HCT116 (cell line): ENCODE data around the gene WFDC1. TPM values are rescaled to one million over a fixed set of nuclear protein-coding genes. Genes with fewer than 3 reads are reported as not detected.

Source experiments
- ATAC-seq: fragments of 200-7000 bp; cut with Tn5 transposase; 2 replicates; pipeline ENCODE4 v1.9.1; 2020; ENCODE audit warnings: mild to moderate bottlenecking, moderate library complexity
- BruUV-seq: library from RNA; stranded (reverse); fragments of 400-500 nt; replicated peaks from 2 replicates; lab custom pipeline; 2021; lab: Mats Ljungman, UMichigan
- CTCF ChIA-PET: fragments of 300-600 bp; sonication (Branson Sonifier 250); formaldehyde crosslinking; loops from one replicate; lab custom pipeline; 2021; ENCODE audit warnings: antibody characterized with exemption; lab: Charles Lee
- POLR2A ChIA-PET: fragments of 300-600, 350-600 bp; sonication (Branson Sonifier 250); formaldehyde crosslinking; loops from one replicate; lab custom pipeline; 2021; ENCODE audit warnings: antibody characterized with exemption; lab: Charles Lee
- RAD21 ChIA-PET, 2 experiments: fragments of 300-600 bp; sonication (Branson Sonifier 250); formaldehyde crosslinking; loops; one replicate each; lab custom pipeline; 2023; ENCODE audit warnings: low total read pairs in 2 of 2; ENCODE audit not compliant: uncharacterized antibody in 2 of 2, unreplicated experiment in 2 of 2, low non-redundant PET in 1 of 2; lab: Charles Lee
- DNase-seq: peaks from one replicate; pipeline ENCODE4 v3.0.0-alpha.2; 2010; ENCODE audit warnings: low read depth, low spot score
- H2AFZ ChIP-seq: fragments of 200-600 bp; shearing (Covaris generic), sonication (generic); 2 replicates; pipeline ENCODE4 v1.6.1; 2017; ENCODE audit warnings: low read depth, mixed run types, mixed read lengths, antibody characterized with exemption, low read length; ENCODE audit not compliant: poor library complexity, severe bottlenecking
- H3K27ac ChIP-seq: 2 replicates; pipeline ENCODE4 v1.5.1; 2012; ENCODE audit warnings: low read depth, low read length
- H3K27me3 ChIP-seq: fragments of 200-600 bp; sonication (generic); 2 replicates; pipeline ENCODE4 v1.6.1; 2016; ENCODE audit warnings: mixed run types, low read length, mixed read lengths; ENCODE audit not compliant: insufficient read depth
- H3K36me3 ChIP-seq, 2 experiments: fragments of 200-500 bp in 1 of 2; fragments of 200-600 bp in 1 of 2; sonication (Bioruptor generic) in 1 of 2; sonication (generic) in 1 of 2; 2 replicates each; pipeline versions ENCODE4 v1.5.1 to v1.6.1; 2014 to 2016; ENCODE audit warnings: low read length in 2 of 2, inconsistent platforms in 1 of 2, mixed read lengths in 1 of 2, mixed run types in 1 of 2; ENCODE audit not compliant: insufficient read depth in 2 of 2, control insufficient read depth in 1 of 2
- H3K4me1 ChIP-seq, 2 experiments: fragments of 200-600 bp in 1 of 2; sonication (generic) in 1 of 2; 2 replicates each; pipeline versions ENCODE4 v1.5.1 to v1.6.1; 2012 to 2017; ENCODE audit warnings: low read length in 2 of 2, inconsistent platforms in 1 of 2, mild to moderate bottlenecking in 1 of 2, mixed read lengths in 1 of 2, mixed run types in 1 of 2, moderate library complexity in 1 of 2; ENCODE audit not compliant: insufficient read depth in 2 of 2, control insufficient read depth in 1 of 2
- H3K4me2 ChIP-seq: fragments of 200-600 bp; sonication (generic); 2 replicates; pipeline ENCODE4 v1.6.1; 2017; ENCODE audit warnings: mixed run types, low read length, mixed read lengths
- H3K4me3 ChIP-seq, 2 experiments: fragments of 200-600 bp in 1 of 2; sonication (generic) in 1 of 2; replicated peaks in 1 of 2; 2 replicates each; pipeline ENCODE4 v1.5.1; 2011 to 2016; ENCODE audit warnings: low read length in 2 of 2, control low read depth in 1 of 2, low read depth in 1 of 2, mild to moderate bottlenecking in 1 of 2, mixed read lengths in 1 of 2, mixed run types in 1 of 2
- H3K79me2 ChIP-seq: fragments of 200-600 bp; sonication (generic); 2 replicates; pipeline ENCODE4 v1.6.1; 2017; ENCODE audit warnings: mild to moderate bottlenecking, mixed run types, low read length, moderate library complexity, mixed read lengths; ENCODE audit not compliant: insufficient read depth
- H3K9ac ChIP-seq: fragments of 200-600 bp; sonication (generic); 2 replicates; pipeline ENCODE4 v1.6.1; 2016; ENCODE audit warnings: low read length, mixed read lengths
- H3K9me2 ChIP-seq: fragments of 200-600 bp; sonication (generic), shearing (Covaris generic); 2 replicates; pipeline ENCODE4 v1.6.1; 2017; ENCODE audit warnings: mixed run types, mild to moderate bottlenecking, moderate library complexity; ENCODE audit not compliant: insufficient read depth
- H3K9me3 ChIP-seq, 2 experiments: fragments of 200-500 bp in 1 of 2; fragments of 200-600 bp in 1 of 2; sonication (Bioruptor generic) in 1 of 2; sonication (generic) in 1 of 2; 2 replicates each; pipeline ENCODE4 v1.6.1; 2014 to 2017; ENCODE audit warnings: low read length in 2 of 2, mixed read lengths in 2 of 2, inconsistent platforms in 1 of 2, low read depth in 1 of 2, mild to moderate bottlenecking in 1 of 2, mixed run types in 1 of 2, moderate library complexity in 1 of 2; ENCODE audit not compliant: control insufficient read depth in 1 of 2, insufficient read depth in 1 of 2
- H4K20me1 ChIP-seq: fragments of 200-600 bp; sonication (generic), shearing (Covaris generic); 2 replicates; pipeline ENCODE4 v1.6.1; 2017; ENCODE audit warnings: mixed run types, mild to moderate bottlenecking, moderate library complexity; ENCODE audit not compliant: insufficient read depth
- CBX3 ChIP-seq: IDR thresholded peaks from 2 replicates; pipeline ENCODE4 v1.6.1; 2012; ENCODE audit warnings: low read depth
- CEBPB ChIP-seq: IDR thresholded peaks from 2 replicates; pipeline ENCODE4 v1.6.1; 2012; ENCODE audit warnings: low read depth
- CTCF ChIP-seq, 3 experiments: fragments of 200-600 bp in 1 of 3; sonication (generic) in 1 of 3; IDR thresholded peaks in 2 of 3; conservative IDR thresholded peaks in 1 of 3; 2 replicates each; pipeline ENCODE4 v1.5.1; 2012 to 2017; ENCODE audit warnings: low read depth in 2 of 3, low read length in 2 of 3, antibody characterized with exemption in 1 of 3, borderline replicate concordance in 1 of 3, control low read depth in 1 of 3, mild to moderate bottlenecking in 1 of 3, mixed read lengths in 1 of 3, mixed run types in 1 of 3, moderate library complexity in 1 of 3; ENCODE audit not compliant: insufficient read depth in 1 of 3
- EGR1 ChIP-seq: IDR thresholded peaks from 2 replicates; pipeline ENCODE4 v1.6.1; 2012; ENCODE audit warnings: low read depth
- ELF1 ChIP-seq: IDR thresholded peaks from 2 replicates; pipeline ENCODE4 v1.6.1; 2012; ENCODE audit warnings: low read depth, borderline replicate concordance
- EZH2 ChIP-seq: fragments of 200-600 bp; sonication (generic); IDR thresholded peaks from 2 replicates; pipeline ENCODE4 v1.6.1; 2017; ENCODE audit warnings: antibody characterized with exemption, mixed run types
- EZH2phosphoT487 ChIP-seq: fragments of 200-600 bp; IDR thresholded peaks from 2 replicates; pipeline ENCODE4 v1.6.1; 2018; ENCODE audit warnings: antibody characterized with exemption, borderline replicate concordance
- FOSL1 ChIP-seq: IDR thresholded peaks from 2 replicates; pipeline ENCODE4 v1.6.1; 2012; ENCODE audit warnings: low read depth
- JUND ChIP-seq: IDR thresholded peaks from 2 replicates; pipeline ENCODE4 v1.6.1; 2012
- POLR2A ChIP-seq: IDR thresholded peaks from 2 replicates; pipeline ENCODE4 v1.7.0; 2011; ENCODE audit warnings: borderline replicate concordance; ENCODE audit not compliant: insufficient read depth, insufficient read length; ENCODE audit errors: extremely low read depth
- POLR2AphosphoS5 ChIP-seq: IDR thresholded peaks from 2 replicates; pipeline ENCODE4 v1.6.1; 2011; ENCODE audit warnings: mild to moderate bottlenecking, low read depth, low read length, moderate library complexity
- RAD21 ChIP-seq: IDR thresholded peaks from 2 replicates; pipeline ENCODE4 v1.6.1; 2012; ENCODE audit warnings: low read depth, mild to moderate bottlenecking
- REST ChIP-seq: IDR thresholded peaks from 2 replicates; pipeline ENCODE4 v1.6.1; 2012; ENCODE audit warnings: low read depth
- SP1 ChIP-seq: IDR thresholded peaks from 2 replicates; pipeline ENCODE4 v1.6.1; 2012; ENCODE audit warnings: low read depth
- SRF ChIP-seq: IDR thresholded peaks from 2 replicates; pipeline ENCODE4 v1.6.1; 2012; ENCODE audit warnings: low read depth
- TCF7L2 ChIP-seq: IDR thresholded peaks from 2 replicates; pipeline ENCODE4 v1.7.0; 2011; ENCODE audit warnings: borderline replicate concordance, inconsistent platforms; ENCODE audit not compliant: insufficient read depth, insufficient read length; ENCODE audit errors: extremely low read depth
- YY1 ChIP-seq: IDR thresholded peaks from 2 replicates; pipeline ENCODE4 v1.6.1; 2011; ENCODE audit warnings: low read length, low read depth, moderate library complexity, mild to moderate bottlenecking; ENCODE audit not compliant: insufficient replicate concordance; ENCODE audit errors: extremely low read depth
- ZBTB33 ChIP-seq: IDR thresholded peaks from 2 replicates; pipeline ENCODE4 v1.6.1; 2011; ENCODE audit warnings: mild to moderate bottlenecking, low read length, moderate library complexity; ENCODE audit not compliant: insufficient replicate concordance; ENCODE audit errors: extremely low read depth
- ZFX ChIP-seq: fragments of 450-650 bp; IDR thresholded peaks from 2 replicates; pipeline ENCODE4 v1.6.1; 2017
- ZNF274 ChIP-seq: fragments of 200-500 bp; sonication (Bioruptor generic); IDR thresholded peaks from 2 replicates; pipeline ENCODE4 v1.6.1; 2014; ENCODE audit warnings: mild to moderate bottlenecking, low read depth, low read length, inconsistent platforms
- intact Hi-C: fragments of 100-400 bp; cut with micrococcal nuclease; formaldehyde crosslinking; loops from 2 replicates; pipeline ENCODE4 v1.10.0; 2022
- total RNA-seq: library from RNA; stranded (reverse); gene quantifications from one replicate; pipeline ENCODE4 v1.2.1, GENCODE V29; 2021; ENCODE audit not compliant: unreplicated experiment

Gene WFDC1
- total RNA-seq, 1 experiment from 2014 or later, result 0.42 TPM

- ATAC-seq (no peak), DNase-seq (no peak)
- BruUV-seq, result no TSS peak
- Histone ChIP-seq H2AFZ (no peak overlapping the region), H3K27me3 (no peaks in the 10 kb centered on the region), H3K36me3 (no peaks in the 10 kb centered on the region), H3K79me2 (no peaks in the 10 kb centered on the region), H3K4me2 (no peak overlapping the region)
- no peak for TF ChIP-seq POLR2AphosphoS5
- no peak for TF ChIP-seq CTCF (IDR thresholded peaks at IDR 0.05 in 2 of 3, conservative IDR thresholded peaks at IDR 0.05 in 1 of 3; ENCODE audit: borderline replicate concordance in 1 of 3, insufficient read depth in 1 of 3, low read depth in 2 of 3, low read length in 2 of 3)
- TF ChIP-seq TCF7L2, result no peak
- no peak for TF ChIP-seq EGR1
- TF ChIP-seq JUND, result no peak
- no peak for TF ChIP-seq RAD21
- TF ChIP-seq SP1, result no peak
- TF ChIP-seq CBX3, result no peak
- TF ChIP-seq REST, result no peak
- TF ChIP-seq CEBPB, result no peak
- no peak for TF ChIP-seq ZNF274
- TF ChIP-seq ZFX, result no peak
- no peak for TF ChIP-seq ELF1
- no peak for TF ChIP-seq SRF
- TF ChIP-seq POLR2A, result no peak
- no peak for TF ChIP-seq EZH2phosphoT487
- no peak for TF ChIP-seq YY1
- no peak for TF ChIP-seq FOSL1
- TF ChIP-seq ZBTB33, result no peak
- TF ChIP-seq EZH2, result no peak
- TF ChIP-seq, all 23 proteins: peak for 0
- Histone ChIP-seq H4K20me1 (no peaks in the 10 kb centered on the region), H3K9me2 (no peaks in the 10 kb centered on the region), H3K4me1 (peaks cover 2 to 6% of the 10 kb centered on the region in 2 experiments; a peak in 1 of 4 replicates), H3K9me3 (no peaks in the 10 kb centered on the region), H3K4me3 (no peak overlapping the region), H3K9ac (no peak overlapping the region), H3K27ac (no peak overlapping the region)
- intact Hi-C loops, result no loop called here
- ChIA-PET POLR2A (no interaction called here), CTCF (no interaction called here), RAD21 (interaction anchor here in 1 of 2 experiments (0.6 kb wide), 1 partner anchor 11 kb away, joined by 3 read pairs; no protein-coding TSS in a partner anchor)
Observed at GRCh38 chr16:84344781-84345180, 50.1 kb downstream of the WFDC1 start.
